Embryonic facial prominence (tissue), 1 donor: Measurements from ENCODE around the gene MAF.
A peak's percentile ranks its signal among the peaks of the same experiment; 100 is the strongest.

Experiments used
- DNase-seq: peaks from one replicate; pipeline ENCODE4 v3.0.0-alpha.2; 2016; ENCODE audit errors: extremely low spot score

MAF gene

DNA sequence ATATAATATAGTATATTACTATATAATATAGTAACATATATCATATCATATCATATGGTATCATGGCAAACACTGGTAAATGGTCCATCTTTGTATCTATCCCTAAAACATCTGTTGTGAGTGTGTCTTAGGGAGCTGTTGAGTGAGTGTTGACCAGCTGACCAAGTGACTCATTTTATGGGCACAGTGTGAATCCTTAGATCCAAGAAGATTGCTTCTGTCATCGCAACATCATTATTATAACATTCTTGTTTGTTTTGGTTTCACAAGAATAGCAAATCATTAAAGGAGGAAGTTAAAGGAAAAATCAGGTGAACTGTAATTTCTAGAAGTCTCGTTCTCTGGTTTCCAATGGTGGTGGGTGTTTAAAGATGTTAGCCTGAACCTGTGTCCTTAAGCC, 11.7 kb upstream of the MAF start:
- no peak for DNase-seq

- DNase-seq = no peak
These were observed 10.2 kb upstream of the MAF start for GRCh38 chr16:79610771-79611170.

DNA sequence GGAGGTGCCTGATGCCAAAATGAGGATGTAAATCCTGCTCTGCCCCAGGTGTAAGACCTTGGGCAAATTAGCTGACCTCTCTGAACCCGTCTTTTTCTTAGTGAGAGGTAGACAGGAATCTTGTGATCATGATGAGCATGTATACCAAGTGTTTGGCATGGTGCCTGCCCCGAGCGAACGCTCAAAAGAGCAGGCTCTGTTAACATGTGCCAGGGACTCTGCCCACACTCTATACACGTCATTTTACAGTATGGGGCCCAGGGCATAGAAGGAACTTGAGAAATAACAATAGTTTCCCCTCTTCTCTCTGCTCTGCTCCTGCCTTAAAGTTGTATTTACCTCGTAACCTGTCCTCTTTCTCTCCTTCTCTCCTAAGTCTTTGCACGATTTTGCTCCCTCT, 9.3 kb upstream of the MAF start:
- DNase-seq = no peak

DNA sequence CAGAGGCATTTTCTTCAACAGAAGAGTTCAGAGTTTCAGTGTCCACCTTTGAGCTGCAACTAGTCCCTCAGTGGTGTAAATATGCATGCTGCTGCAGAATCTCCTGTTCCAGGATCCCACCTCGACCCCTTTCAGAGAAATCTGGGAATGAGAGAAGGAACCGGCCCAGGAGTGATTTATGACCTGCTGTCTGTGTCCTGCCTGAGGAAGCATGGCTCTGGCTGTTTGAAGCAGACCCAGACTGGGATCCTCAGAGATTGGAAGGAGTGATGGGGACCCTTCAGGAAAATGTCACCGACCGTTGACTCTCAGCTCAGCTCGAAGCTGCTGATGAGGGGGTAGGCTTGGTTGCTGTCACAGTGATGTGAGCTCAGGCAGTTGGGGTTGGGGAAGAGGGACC, 8.4 kb upstream of the MAF start:
- DNase-seq = no peak

DNA sequence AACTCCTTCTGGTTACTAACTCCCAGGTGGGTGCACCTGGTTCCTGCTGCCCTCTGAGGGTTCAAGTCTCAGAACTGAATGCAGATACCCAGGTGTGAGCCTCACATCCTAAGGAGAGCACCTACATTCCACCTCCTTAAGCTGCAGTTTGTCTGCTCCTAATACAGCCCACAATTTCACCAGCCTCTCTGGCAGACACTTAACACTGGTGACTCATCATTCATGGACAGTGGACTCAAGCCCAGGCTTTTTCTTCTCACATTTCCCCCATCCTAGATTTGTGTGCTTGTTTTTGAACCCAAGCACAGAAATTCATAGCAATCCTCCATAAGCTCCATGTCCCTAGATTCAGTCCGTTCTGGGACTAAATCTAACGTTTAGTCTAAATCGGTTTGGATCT, 7.0 kb upstream of the MAF start:
- DNase-seq = no peak

GRCh38 chr16:79605999-79606398, 5.5 kb upstream of the MAF start:
- no peak for DNase-seq

DNA sequence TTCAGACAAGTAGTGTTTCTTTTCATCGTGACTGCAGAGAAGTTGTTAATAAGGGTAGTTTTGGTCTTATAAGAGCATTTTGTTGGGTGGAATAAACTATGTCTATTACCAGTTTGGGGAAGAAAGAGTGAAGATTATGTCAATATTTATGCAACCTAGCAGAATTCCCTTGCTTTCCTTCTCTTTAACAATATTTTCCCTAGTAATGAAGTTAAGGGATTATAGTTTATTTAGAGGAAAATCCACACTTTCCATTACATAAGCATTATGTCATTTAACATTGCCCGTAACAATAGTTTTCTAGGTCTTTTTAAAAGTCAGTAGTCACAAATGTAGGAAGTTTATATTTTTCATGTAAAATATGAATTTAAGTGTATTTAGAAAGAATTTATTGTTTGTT, 2.5 kb upstream of the MAF start:
- no peak for DNase-seq

GRCh38 chr16:79602628-79603014, 2.1 kb upstream of the MAF start:
- no peak for DNase-seq

DNA sequence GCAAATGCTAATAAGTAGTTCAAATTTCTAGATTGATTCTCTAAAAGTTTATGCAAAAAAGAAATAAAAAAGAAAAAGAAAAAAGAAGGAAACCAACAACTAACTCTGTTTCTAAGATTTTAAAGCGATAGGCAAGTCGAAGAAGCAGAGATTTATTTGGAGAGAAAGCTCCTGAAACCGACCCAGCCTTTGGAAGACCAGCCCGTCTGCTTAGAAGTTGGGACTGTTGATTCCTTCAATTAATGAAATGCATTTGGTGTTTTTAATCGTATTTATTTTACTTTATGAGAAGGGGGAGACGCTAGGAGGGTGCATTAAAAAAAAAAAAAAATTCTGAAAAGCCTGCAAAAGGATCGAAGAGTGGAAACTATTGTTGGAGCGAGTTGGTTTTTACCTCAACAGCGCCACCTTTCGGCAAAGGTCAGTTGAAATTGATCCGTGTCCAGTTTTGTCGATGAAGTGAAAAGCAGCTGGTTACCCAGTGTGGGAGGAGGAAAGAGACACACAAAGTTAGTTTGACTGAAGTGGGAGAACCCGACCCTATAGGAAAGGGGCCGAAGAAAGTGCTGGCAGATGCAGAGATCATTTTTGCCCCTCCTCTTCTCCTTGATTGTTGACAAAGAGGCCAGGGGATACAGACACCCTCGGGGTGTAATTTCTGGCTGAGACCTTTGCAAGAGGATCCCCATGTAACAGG, 1.5 kb upstream of the MAF start:
- peak; percentile 71 for DNase-seq

GRCh38 chr16:79601092-79601930, 774 bp upstream of the MAF start:
- peak; percentile 24 for DNase-seq

- DNase-seq = peak; percentile 22
These were observed 500 bp downstream of the MAF start for GRCh38 chr16:79599837-79600637.

DNA sequence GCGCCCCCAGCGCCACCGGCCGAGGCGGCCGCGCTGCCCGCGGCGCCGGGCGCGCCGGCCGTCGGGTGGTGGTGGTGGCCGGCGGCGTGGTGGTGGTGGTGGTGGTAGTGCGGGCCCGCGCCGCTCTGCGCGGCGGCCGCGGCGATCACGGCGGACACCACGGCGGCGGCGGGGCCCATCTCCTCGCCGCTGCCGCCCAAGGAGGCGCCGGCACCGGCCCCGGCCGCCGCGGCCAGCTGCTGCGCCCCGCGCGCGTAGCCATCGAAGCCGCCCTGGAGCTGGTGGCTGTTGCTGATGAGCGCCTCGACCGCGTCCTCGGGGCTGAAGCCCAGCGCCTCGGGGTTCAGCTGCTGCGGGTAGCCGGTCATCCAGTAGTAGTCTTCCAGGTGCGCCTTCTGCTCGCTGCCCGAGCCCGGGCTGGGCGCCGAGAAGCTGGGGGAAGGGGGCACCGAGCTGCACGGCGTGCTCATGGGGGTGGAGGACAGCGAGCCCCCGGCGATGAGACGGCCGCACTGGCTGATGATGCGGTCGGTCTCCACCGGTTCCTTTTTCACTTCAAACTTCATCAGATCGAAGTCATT, 1.2 kb downstream of the MAF start:
- DNase-seq = no peak

DNA sequence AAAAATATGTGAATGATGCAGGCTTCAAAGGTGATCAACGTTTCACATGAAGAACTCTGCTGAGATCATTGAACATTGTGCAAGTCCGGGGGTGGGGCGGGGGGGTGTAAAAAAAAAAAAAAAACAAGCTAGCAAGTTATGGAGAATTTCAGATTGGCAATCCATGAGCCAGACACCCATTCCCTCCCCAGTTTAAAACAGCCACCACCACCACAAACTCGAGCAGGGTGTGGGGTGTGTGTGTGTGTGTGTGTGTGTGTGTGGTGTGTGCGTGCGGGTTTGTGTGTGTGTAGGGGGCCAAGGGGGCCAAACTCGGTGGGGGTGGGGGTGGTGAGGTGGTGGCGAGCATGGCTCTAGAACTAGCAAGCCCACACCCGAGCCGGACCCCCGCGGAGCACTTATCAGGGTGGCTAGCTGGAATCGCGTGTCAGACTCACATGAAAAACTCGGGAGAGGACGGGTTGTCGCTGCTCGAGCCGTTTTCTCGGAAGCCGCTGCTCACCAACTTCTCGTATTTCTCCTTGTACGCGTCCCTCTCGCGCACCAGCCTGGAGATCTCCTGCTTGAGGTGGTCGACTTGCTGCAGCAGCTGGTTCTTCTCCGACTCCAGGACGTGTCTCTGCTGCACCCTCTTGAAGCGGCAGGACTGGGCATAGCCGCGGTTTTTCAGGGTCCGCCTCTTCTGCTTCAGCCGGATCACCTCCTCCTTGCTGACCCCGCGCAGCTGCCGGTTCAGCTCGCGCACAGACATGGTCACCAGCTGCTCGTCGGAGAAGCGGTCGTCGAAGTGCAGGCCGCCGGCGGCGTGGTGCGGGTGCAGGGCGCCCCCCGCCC, 2.0 kb downstream of the MAF start:
- DNase-seq = peak; percentile 53

GRCh38 chr16:79598063-79598347, 2.5 kb downstream of the MAF start:
- no peak for DNase-seq

GRCh38 chr16:79597277-79598062, 3.1 kb downstream of the MAF start:
- no peak for DNase-seq

GRCh38 chr16:79595931-79596450, 4.5 kb downstream of the MAF start:
- DNase-seq = no peak

- no peak for DNase-seq
These were observed 5.3 kb downstream of the MAF start for GRCh38 chr16:79595231-79595641.

- DNase-seq = no peak
These were observed 6.8 kb downstream of the MAF start for GRCh38 chr16:79593754-79594153.

DNA sequence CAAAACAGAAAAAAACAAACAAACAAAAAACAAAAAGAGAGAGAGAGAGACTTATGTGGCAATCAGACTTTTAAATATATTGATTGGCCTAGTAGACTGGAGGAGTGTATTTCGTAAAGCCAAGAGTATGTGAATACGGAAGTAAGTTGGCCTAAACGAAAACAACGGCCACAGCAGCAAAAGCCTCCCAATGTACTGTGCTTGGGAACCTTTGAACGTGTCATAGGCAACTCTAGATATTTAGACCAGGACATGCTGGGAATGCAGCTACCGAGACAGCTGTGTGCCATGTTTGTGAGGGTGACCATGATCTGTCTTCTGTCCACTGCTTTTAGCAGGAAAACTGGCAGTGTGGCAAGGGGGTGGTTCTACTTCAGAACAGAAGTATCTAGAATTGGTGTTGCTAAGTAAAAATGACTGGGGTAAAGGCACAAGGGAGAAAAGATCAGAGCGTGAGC, 7.4 kb downstream of the MAF start:
- DNase-seq = no peak

DNA sequence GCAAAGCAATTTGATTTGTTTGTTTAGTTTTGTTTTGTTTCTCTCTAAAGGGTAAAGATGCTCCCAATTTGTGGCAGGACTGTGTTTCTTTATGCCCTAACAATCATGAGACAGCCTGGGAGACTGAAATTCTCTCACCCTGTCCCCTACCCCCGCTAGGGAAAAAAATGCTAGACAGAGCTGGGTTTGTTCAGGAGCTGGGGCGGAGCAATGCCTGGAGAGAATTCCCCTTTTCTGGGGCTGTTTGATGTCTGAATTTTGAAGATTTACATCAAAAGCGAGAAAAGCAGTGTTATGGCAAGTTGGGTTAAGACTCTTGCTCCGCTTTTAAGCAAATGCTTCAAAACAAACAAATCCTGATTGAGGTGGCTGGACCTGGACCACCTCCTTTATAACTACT, 8.4 kb downstream of the MAF start:
- no peak for DNase-seq
